Stimulated activated CD4-positive, alpha-beta T cell treated with anti-CD3 and anti-CD28 coated beads, Interleukin-2, amount 100 ng/mL, for 4 hours (primary cell): ENCODE measurements around the gene SLC29A4.
"Not testable (repeated sequence)": the region's sequence is repeated elsewhere in the genome, so short reads cannot be mapped to it uniquely, and the experiment has no call there.

Experiments
- DNase-seq: peaks from one replicate; pipeline ENCODE4 v3.0.0-alpha.2; 2020; ENCODE audit warnings: low read depth

Gene SLC29A4, protein sequence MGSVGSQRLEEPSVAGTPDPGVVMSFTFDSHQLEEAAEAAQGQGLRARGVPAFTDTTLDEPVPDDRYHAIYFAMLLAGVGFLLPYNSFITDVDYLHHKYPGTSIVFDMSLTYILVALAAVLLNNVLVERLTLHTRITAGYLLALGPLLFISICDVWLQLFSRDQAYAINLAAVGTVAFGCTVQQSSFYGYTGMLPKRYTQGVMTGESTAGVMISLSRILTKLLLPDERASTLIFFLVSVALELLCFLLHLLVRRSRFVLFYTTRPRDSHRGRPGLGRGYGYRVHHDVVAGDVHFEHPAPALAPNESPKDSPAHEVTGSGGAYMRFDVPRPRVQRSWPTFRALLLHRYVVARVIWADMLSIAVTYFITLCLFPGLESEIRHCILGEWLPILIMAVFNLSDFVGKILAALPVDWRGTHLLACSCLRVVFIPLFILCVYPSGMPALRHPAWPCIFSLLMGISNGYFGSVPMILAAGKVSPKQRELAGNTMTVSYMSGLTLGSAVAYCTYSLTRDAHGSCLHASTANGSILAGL

DNA sequence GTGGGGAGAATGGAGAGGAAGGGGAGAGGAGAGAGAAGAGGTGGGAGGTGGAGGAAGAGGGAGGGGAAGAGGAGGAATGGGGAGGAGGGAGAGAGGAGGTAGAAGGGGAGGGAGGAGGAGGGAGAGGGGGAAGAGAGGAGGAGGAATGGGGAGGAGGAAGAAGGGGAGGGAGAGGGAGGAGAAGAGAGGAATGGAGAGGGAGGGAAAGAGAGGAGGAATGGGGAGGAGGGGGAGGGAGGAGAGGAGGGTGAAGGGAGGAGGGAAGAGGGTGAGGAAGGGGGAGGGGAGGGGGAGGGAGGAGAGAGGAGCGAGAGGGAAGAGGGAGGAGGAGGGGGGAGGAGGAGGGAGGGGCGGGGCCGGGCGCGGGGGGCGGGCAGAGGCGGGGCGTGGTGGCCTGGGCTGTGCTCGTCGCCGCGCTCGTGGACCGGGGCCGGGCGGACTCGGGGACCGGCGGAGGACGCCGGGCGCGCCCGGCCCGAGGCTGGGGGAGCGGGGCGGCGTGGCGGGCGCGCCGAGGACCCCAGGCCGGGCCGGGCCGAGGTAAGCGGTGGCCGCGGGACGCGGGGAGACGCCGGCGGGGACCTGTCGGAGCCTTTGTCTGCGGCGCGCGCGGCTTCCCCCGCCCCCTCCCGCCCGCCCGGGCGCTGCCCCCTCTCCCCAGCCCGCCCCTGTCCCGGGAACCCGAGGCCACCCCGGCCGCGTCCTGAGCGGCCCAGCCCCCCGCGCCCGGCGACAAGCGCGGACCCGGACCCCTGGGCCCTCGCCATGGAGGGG lies at the start of gene SLC29A4:
TSS of gene SLC29A4 (plus strand) at position 401 of the 774 bp plus-strand sequence. CDS start 4,874 bp downstream, outside the sequence.
- no peak for DNase-seq

DNA sequence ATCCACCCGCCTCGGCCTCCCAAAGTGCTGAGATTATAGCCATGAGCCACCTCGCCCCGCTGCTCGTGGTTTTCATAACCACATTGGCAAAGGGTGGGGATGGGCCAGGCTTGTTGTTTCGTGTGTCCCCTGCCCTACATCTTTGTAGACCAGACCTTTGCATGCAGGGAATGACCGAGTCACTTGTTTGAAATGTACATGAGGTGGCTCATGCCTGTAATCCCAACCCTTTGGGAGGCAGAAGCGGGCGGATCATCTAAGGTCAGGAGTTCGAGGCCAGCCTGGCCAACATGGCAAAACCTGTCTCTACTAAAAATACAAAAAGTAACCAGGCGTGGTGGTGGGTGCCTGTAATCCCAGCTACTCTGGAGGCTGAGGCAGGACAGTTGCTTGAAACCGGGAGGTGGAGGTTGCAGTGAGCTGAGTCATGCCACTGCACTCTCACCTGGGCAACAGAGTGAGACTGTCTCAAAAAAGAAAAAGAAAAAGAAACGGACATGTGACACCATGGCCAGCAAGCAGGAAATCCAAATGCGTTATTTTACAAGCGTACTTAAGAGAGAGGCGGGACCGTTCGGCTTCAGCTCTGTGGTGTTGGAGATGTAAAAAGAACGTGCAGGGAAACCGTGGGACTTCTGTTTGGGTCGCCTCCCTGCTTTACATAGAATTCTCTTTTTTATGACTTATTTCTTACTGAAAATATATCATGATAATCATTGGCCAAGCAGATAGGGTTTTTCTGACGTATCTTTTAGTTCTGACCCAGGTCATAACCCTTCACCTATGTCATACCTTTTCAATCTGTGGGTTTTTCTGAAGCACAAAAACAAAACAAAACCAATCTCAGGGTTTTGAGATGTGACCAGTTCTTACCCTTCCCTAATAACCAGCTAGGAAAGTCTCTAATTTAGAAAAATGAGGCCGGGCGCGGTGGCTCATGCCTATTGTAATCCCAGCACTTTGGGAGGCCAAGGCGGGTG lies 47.6 kb upstream of the SLC29A4 start:
- DNase-seq, result no peak

DNA sequence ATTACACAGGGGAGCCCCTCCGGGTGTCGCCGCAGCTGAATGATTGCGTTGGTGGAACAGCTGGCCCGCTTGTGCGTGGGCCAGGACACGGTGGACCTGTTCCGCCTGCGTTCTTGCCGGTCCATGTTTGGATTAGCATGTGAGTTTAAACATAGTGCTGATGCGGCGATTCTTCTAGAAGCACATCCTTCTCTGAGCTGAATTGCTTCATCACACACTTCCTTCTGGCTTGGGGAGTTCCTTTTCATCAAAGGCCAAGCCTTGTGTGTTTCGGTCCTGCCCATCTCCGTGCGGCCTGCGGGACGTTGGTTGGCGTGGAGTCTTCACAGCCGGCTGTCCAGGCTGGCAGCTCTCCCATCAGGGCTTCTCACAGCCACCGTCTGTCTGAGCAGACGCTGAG lies 45.5 kb upstream of the SLC29A4 start:
- no peak for DNase-seq

DNA sequence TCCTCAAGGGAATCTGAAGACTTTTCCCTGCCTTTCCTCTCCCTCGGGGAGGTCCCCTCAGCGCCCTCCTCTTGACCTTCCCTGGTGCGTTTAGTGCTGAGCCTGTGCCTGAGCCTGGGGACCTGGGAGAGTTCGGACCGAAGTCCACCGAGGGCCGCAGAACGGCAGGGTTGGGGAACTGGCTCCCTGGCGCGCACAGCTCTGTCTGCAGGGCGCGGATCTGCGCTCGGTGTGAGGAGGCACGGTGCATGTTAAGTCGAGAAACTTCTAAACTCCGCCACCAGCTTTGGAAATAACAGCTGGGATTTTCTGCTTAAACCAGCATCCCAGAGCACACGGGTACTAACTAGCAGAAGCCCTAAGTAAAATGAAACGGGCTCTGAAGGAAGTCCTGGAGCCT lies 44.2 kb upstream of the SLC29A4 start:
- DNase-seq, result no peak

DNA sequence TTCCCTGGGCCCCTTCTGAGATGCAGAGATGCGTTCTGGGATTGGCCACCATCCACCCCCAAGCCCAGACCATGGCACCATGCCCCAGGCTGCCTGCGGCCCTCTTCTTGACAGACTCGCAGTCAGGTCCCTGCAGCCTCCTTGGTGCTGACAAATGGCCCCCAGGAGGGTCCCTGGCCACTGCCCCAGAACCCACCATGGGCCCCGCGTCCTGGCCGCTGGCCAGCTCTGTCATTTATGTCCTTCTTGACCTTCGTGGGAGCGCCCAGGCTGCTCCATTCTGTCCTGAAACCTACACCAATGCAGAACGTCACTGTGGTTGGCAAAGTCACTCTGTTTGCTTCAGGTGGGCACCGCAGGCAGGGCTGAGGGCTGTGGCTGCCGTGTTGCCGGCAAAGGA lies 39.5 kb upstream of the SLC29A4 start:
- no peak for DNase-seq

DNA sequence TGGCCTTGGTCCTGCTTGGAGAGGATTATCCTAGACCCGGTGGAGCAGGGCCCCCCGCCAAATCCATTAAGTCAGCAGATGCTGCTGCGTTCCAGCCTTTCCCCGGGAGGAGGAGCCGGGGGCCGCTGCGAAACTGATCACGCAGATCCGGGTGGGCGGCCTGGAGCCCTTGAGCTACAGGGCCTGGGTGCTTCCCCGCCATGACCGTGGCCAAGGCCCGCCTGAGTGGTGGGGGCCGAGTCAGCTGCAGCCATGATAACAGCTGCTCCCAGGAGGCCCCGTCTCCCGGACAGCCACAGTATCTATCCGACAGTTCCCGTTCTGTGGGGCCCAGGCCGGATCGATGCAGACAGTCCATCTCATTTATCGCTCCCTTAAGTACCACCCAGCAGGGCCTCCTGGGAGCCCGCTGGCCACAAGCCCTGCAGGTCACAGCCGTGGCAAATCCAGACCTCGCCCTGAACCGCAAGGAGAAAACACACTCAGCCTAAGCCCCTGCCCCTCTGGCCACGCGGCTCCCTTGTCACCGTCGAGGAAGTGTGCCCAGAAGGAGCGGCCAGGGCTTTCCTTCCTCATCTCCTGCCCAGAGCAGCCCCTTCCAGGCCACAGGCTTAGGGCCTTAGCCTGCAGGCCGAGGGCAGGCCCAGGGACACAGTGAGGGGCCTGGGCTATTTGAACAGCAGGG lies 34.4 kb upstream of the SLC29A4 start:
- DNase-seq, result no peak

DNA sequence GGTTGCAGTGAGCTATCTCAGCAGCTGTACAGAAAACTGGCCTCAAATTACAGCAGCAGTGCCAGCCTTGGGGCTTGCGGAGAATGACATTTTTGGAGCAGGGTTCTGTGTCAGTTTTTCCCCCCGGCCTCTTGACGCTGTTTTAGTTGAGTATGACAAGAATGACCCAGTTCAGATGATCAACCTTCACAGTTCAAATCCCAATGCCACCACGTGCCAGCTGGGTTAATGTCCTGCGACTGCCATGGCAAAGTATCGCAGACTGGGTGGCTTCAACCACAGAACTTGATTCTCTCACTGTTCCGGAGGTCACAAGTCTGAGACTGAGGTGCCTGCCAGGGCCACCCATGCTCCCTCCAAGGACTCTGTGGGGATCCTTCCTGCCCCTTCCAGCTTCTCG lies 32.0 kb upstream of the SLC29A4 start:
- not testable (repeated sequence) for DNase-seq

DNA sequence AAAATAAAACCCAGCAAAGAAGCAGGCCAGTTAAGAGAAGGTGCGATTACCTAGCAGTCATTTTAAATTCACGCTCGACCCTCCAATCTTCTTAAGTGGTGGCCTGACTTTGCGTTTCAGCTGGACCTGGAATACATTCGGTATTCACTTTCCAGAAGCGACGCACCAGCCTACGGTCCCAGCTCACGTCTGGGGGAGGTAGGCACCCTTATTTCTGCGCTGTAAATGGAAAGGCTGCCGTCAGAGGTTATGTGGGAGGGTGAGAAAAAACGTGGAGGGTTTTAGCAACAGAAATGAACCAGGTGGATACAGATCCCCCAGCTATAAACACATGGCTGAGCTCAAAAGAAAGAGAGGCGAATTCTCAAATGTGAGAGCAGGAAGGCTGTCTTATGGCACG lies 29.2 kb upstream of the SLC29A4 start:
- DNase-seq, result not testable (repeated sequence)

DNA sequence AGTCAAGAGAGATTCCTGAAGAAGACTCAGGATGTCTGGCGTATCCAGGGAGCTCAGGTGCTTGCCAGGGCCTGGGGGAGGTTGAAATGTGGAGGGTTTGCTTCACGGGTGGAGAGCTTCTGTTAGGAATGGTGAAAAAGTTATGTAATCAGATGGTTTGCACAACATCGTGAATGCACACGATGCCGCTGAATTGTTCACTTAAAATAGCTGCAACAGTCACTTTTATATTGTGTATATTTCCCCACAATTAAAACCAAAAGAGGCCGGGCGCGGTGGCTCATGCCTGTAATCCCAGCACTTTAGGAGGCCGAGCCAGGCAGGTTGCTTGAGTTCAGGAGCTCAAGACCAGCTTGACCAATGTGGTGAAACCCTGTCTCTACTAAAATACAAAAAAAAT lies 28.4 kb upstream of the SLC29A4 start:
- not testable (repeated sequence) for DNase-seq

DNA sequence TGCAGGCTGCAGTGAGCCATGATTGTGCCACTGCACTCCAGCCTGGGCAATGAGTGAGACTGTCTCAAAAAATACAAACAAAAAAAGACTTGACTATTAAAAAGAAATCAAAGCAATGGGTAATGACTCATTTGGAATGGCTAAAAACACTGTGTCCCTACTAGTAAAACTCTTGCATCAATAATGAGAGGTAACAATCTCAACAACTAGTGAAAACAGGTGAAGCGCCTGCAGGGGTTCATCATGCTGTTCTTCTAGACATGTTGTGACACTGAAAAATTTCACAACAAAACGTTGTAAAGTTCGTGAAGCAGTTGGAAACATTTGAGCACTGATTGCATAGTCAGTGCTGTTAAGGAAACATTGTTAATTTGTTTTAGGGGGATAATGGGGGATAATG lies 26.9 kb upstream of the SLC29A4 start:
- DNase-seq, result no peak

DNA sequence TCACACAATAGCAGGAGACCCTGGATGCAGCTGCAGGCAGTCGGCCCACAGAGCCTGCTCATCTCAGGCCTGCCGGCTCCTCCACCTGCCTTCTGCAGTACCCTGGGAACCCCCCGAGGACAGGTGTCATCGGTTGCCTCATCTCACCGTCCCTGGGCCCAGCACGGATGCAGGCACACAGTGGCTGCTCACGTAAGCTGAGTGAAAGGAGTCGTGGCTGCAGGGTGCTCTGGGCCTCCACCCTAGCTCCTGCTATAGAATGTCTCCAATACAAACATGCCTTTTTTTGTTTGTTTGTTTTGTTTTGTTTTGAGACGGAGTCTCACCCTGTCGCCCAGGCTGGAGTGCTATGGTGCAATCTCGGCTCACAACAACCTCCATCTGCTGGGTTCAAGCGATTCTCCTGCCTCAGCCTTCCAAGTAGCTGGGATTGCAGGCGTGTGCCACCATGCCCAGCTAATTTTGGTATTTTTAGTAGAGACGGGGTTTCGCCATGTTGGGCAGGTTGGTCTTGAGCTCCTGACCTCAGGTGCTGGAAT lies 22.1 kb upstream of the SLC29A4 start:
- not testable (repeated sequence) for DNase-seq

DNA sequence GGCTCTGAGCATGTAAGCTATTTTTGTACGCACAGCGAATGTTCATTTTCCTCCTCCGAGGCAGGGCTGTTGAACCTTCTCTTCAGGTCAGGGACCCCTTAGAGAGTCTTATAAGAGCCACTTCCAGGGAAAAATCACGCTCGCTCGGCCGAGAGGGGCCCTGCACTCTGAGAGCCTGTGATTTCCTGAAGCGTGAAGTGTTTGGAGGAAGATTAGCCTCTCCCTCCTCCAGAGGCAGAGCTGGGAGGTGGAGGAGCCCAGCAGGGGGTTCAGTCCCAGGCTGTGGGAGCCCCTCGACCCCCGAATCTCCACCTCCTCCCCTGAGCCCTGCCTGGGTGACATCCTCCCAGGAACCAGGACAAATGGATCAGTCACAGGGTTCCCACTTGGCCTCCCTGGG lies 19.7 kb upstream of the SLC29A4 start:
- DNase-seq, result not testable (repeated sequence)

DNA sequence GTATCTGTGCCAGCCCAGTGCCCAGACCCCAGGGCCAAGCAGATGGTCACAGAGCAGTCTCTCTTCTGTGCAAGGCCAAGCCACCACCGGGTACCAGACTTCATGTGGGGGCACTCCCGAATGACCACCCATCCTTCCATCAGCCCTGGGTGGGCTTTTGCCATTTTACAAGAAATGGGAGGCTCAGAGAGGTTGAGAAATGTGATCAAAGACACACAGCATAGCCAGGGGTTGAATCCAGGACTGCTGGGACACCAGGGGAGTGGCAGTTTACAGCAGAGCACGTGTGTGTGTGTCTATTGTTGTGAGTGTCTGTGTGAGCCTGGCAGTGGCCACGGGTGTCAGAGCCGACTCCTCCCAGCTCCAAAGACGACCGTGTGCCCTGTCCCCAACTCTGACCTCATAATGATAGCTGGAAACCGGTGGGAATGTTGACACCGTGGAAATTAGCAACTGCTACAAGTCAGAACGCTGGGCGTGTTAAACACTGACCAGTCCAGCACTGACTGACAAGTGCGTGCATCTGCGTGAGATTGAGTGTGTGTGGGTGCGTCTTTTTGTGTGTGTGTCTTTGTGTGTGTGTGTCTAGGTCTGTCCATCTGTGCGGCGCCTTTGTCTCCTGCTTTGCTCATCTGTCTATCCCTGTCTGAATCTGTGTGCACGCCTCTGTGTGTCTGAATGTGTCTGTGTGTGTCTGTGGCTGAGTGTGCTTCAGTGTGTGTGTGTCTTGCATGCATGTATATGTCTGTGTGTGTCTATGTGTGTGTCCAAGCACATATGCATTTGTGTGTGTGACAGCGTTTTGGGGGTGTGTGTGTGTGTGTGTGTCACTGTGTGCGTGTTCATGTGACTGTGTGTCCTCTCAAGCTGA lies 17.2 kb upstream of the SLC29A4 start:
- DNase-seq, result no peak

DNA sequence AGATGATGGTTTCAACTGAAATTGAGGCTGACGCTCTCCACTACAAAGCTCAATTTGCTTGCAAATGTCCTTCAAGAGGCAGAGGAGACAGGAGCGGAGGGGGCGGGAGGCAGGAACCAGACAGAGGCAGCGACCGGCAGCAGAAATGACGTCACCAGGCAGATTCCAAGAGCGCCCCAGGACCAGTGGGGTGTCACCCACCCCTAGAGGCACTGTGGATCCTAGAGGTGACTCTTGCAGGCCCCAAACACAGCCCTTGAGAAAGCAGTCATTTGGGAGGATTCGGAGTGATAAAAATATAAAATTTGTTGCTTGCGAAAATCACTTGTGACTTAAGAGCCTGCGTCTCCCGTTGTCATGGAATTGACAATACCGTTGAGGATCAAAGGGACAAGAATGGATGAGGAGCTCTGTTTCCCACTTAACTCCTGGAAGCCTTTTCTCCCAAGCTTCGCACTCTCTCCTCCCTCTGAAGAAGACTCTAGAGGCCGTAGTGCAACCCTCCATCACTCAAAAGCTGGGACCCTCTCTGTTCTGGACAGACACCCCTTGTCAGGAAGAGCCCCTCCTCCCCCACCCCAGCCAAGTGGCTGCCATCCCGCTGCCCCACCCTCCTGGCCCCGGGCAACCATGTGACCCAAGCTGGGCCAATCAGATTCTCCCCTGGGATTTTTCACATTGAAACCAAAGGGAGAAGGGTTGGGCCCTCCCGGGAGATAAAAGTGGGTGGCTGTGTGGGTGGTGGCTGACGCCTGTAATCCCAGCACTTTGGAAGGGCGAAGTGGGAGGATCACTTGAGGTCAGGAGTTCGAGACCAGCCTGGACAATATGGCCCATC lies 16.3 kb upstream of the SLC29A4 start:
- DNase-seq, result no peak

DNA sequence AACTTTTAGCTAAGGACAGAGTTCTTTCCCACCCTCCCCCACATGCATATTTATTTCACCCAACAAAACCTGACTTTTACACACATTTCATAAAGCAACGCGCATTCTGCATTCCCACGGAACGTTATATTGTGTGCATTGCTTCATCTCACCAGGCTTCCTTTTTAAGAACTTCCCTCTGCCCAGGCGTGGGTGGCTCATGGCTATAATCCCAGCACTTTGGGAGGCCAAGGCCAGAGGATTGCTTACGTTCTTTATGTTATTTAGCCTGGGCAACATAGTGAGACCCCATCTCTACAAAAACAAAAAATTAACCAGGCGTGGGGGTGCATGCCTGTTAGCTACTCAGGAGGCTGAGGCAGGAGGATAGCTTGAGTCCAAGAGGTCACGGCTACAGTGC lies 14.9 kb upstream of the SLC29A4 start:
- DNase-seq, result not testable (repeated sequence)

DNA sequence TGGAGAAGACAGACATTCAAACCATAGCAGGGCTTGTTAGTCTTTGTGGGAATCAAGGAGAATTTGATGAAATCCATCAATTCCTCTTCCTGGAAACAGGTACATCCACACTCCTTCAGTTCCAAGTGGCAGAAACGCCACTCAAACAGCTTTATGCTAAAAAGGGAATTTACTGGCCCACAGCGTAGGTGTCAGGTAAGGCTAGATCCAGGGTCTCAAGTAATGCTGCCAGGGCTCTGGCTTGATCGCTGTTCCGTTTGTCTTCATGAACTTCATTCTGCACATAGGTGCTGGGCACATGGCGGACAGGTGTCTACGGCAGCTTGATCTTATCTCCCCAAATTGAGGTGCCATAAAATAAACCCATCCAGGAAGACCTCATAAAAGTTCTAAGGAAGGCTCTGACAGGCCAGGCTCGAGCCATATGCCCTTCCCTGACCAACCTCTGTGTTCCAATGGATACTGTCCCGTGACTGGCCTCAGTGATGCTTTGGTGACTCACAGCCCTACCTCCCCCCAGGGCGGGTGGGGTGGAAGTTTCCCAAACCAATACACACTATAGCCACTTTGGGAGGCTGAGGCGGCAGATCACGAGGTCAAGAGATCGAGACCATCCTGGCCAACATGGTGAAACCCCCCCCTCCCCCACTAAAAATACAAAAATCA lies 12.6 kb upstream of the SLC29A4 start:
- not testable (repeated sequence) for DNase-seq

DNA sequence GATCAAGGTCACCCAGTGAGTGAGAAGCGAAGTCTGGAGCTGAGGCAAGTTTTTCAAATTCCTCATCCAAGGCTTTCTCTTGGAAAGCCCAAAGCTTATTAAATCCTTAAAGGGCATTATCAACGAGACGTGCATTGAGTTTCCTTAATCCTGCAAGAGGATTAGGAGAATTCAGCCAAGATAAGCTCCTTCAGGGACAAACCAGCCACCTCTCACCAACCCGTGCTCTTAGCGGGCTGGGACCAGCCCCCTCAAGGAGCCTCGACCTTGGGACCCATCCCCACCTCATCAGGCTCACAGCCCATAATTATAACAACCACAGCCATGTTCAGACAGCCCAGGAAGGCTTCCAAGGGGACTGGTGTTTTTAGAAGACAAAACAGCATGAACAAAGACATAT lies 12.0 kb upstream of the SLC29A4 start:
- no peak for DNase-seq

DNA sequence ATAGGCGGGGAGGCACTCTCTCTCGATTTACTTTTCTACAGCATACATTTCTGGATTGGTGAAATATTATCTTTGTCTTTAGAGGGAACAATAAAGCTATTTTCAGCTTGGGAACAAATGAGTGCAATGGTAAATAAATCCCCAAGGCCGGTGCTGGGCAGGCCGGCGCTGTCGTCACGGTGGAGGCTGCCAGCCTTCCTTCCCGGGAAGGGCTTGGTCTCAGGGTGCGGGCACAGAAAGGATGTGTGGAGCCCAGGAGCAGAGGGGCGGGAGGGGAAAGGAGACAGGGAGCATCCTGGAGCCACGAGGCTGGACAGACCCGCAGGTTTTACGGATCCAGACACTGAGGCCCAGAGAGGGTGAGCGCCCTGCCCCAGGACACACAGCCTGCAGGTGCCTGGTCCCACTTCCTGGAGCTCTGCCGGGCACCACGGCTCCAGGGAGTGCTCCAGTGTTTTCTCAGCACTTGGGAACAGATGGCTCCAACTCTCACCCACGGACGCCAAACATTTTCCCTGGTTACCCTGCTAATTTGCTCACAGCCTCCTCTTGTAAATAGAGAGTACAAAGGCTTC lies 8.8 kb upstream of the SLC29A4 start:
- DNase-seq, result not testable (repeated sequence)
